Measurements from ENCODE around the gene GRM1.

The GRM1 gene

GRCh38 chr6:146282837-146283236, 254.0 kb downstream of the GRM1 start:
- no peak for DNase-seq

GRCh38 chr6:146284311-146284710, 255.4 kb downstream of the GRM1 start:
- no peak for DNase-seq

GRCh38 chr6:146286961-146287360, 258.1 kb downstream of the GRM1 start:
- no peak for DNase-seq

- DNase-seq: no peak
These were observed 259.0 kb downstream of the GRM1 start for GRCh38 chr6:146287691-146288369.

- no peak for DNase-seq
These were observed 261.1 kb downstream of the GRM1 start for GRCh38 chr6:146289816-146290588.

- no peak for DNase-seq
These were observed 261.7 kb downstream of the GRM1 start for GRCh38 chr6:146290589-146290901.

- DNase-seq: no peak
These were observed 263.6 kb downstream of the GRM1 start for GRCh38 chr6:146292506-146292905.

GRCh38 chr6:146295695-146296094, 266.8 kb downstream of the GRM1 start:
- no peak for DNase-seq

GRCh38 chr6:146297815-146298214, 269.0 kb downstream of the GRM1 start:
- no peak for DNase-seq

GRCh38 chr6:146300521-146300920, 271.7 kb downstream of the GRM1 start:
- DNase-seq: no peak

- no peak for DNase-seq
These were observed 272.9 kb downstream of the GRM1 start for GRCh38 chr6:146301764-146302163.

GRCh38 chr6:146302994-146303393, 274.1 kb downstream of the GRM1 start:
- no peak for DNase-seq

GRCh38 chr6:146304181-146304580, 275.3 kb downstream of the GRM1 start:
- DNase-seq: no peak

GRCh38 chr6:146305092-146305491, 276.2 kb downstream of the GRM1 start:
- no peak for DNase-seq

GRCh38 chr6:146305951-146306350, 277.1 kb downstream of the GRM1 start:
- DNase-seq: no peak

- no peak for DNase-seq
These were observed 281.8 kb downstream of the GRM1 start for GRCh38 chr6:146310628-146311027.

GRCh38 chr6:146311079-146311478, 282.2 kb downstream of the GRM1 start:
- DNase-seq: no peak

GRCh38 chr6:146312608-146313007, 283.7 kb downstream of the GRM1 start:
- no peak for DNase-seq

GRCh38 chr6:146315381-146316174, 286.7 kb downstream of the GRM1 start:
- DNase-seq: no peak

GRCh38 chr6:146316175-146316495, 287.3 kb downstream of the GRM1 start:
- no peak for DNase-seq

- DNase-seq: no peak
These were observed 302.2 kb downstream of the GRM1 start for GRCh38 chr6:146331013-146331412.

GRCh38 chr6:146335336-146335735, 306.5 kb downstream of the GRM1 start:
- no peak for DNase-seq

GRCh38 chr6:146336191-146336590, 307.3 kb downstream of the GRM1 start:
- no peak for DNase-seq

GRCh38 chr6:146337376-146337775, 308.5 kb downstream of the GRM1 start:
- DNase-seq: no peak

Data from CD4-positive, alpha-beta T cell treated with Interleukin-4 for 4 hours (primary cell).